ENCODE data around the gene LRRK2.
"Not testable (repeated sequence)": the region's sequence is repeated elsewhere in the genome, so short reads cannot be mapped to it uniquely, and the experiment has no call there.

Gene LRRK2

DNA sequence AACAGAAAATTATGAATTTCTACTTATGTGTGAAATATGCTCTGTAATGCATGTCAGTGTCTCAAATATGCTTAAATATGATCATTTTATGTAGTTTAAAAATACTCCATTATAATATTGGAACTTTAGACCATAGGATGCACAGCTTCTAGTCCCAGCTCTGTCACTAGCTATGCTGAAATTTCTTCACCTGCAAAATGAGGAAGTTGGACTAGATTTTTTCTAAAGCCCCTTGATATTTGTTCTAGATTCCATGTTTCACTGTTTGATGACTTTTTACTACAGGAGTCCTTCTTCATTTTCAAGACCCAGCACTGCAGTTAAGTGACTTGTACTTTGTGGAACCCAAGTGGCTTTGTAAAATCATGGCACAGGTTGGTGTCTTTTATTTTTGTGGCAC lies 90.1 kb downstream of the LRRK2 start:
- no peak for DNase-seq (ENCODE audit: low spot score)

DNA sequence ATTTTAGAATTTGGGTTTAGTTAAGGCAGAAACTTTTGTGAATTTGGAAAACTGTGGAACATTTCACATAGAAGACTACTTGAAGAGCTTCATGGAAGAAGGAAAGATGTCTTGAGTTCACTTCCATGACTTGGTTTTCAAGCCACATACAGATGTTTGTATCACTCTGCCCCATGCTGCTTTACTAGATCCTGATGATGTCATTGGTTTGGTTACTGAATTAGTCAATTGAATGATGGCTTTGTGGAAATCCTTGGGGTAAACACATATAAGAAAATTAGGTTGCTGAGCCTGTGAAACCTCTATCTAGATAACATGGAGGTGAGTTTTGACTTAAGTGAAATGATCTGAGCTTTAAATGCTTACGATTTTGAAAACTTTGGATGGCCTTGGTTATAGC lies 90.6 kb downstream of the LRRK2 start:
- DNase-seq (ENCODE audit: low spot score) = no peak

DNA sequence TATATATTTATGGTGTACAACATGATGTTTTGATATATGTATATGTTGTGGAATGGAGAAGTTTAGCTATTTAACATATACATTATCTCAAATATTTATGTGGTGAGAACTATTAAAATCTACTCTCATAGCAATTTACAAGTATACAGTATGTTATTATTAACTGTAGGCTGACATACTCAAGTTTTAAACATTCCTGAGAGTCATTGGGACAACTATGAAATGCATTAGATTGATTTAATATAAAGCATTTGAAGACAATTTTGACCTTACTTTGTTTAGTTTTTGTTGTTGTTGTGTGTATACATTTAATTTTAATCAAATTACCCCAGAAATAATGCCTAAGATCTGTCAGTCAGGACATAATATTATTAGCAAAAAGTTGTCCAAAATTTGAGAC lies 99.5 kb downstream of the LRRK2 start:
- no peak for DNase-seq (ENCODE audit: low spot score)

DNA sequence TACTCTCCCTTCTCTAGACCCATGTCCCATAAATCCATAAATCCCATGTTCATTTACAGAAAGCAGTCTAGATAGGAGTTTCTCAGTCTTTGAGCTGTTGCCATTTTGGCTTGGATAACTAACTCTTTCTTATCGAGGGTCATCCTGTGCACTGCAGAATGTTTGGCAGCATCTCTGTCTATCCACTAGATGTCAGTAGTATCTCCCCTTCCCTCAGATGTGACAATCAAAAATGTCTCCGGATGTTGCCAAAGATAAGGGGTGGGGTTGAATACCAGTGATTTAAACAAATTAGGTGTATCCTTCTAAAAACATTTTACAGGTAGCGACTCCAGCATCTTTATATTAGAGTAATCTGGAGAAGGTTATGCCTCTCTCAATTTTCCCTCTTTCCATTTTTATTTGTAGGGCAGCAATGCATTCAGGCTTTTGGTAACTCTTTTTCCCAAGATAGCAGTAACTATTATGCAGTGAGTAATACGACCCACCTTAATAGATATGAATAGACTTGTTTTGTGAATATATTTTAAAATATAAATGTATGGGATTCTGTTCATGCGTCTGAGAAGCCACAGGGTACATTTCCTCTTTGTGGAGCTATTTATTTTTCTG lies 100.7 kb downstream of the LRRK2 start:
- DNase-seq (ENCODE audit: low spot score) = no peak

DNA sequence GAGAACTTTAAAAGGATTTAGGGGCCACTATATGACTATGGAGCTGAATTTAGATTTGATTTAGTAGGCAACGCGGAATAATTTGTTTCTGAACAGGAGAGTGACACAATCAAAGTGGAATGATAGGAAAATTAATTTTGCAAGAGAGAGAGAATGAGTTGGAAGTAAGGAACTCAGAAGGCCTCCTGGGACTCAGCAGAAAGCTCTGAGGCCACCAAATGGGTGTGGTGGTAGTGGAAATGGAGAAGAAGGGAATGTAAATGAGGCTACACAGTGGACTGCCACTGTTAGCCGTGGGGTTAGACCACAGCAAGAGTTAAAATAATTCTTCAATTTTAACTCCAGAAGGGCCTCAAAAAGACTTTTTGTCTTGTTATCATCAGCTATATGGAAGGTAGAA lies 102.7 kb downstream of the LRRK2 start:
- no peak for DNase-seq (ENCODE audit: low spot score)

DNA sequence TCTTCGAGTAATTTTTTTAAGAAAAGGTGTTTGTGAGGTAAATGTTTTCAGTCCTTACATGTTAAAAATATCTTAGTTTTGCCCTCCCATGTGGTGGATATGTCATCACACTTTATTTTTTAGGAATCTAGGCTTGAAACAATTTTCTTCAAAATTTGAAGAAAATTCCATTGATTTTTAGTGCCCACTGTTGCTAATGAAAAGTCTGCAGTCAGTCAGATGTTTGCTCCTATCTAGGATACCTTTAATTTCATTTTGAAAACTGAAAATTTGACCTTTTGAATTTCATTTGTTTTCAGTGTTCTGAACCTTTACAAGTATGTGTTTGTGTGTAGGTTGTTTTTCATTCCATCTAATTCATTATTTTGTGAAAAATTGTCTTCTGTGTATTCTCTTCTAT lies 105.4 kb downstream of the LRRK2 start:
- no peak for DNase-seq (ENCODE audit: low spot score)

DNA sequence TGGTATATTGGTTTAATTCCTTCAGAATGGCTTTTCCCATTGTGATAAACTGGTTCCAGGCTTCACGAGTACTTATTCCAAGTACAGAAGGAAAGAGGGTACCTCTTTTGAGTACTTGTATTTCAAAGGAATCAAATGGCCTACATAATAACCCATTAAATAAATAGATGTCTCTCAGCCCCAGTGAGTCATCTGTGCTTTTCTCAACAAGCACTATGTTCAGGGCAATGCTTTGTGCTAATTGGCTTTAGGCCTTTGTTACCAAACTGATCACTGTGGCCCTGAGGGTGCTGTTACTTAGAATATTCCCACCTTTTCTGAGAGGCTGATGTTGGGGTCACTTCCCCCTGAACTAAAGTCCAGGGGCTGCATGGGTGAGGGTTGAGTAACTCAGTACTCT lies 107.1 kb downstream of the LRRK2 start:
- no peak for DNase-seq (ENCODE audit: low spot score)

DNA sequence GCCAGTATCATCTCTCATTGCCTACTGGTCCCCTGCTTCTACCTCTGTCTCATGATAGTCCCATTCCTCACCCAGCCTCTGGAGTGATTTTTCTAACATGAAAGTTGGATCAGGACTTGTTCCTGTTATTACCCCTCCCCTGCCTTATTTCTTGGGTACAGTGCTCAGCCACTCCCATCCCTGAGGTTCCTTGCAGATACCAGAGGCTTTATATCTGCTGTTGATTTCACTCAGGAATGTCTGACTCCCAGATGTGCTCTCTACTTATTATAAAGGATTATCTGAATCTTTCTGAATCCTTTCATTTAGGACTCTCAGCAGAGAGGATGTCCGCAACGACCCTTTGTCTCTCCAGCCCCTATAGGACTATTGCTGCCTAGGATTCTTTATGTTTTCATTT lies 111.2 kb downstream of the LRRK2 start:
- no peak for DNase-seq (ENCODE audit: low spot score)

DNA sequence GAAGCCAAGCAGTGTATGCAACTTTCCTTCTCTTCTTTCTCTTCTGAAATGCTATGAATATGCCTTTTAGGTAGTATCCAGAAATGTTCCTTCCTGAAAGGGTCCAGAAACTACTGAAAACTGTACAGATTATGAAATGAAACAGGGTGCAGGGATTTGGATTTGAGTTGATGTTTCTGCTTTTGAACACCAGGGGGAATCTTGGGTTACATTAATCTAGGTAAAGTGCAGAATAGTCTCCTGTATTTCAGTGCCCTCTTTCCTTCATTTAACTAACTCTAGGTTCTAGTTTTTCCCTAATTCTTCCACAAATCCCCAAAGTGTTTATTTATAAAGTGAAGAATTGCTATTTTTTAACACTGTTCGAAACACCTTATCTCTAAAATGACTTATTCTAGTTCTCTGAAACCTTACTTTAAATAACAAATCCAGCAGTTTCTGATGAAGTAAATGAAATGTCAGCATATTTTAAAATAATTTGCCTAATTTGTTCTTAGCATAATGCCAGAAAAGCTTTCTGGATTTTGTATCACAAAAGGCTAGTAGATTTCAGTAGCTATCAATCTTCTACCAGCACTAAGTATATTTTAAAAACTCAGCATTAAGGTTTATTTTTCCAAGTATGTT lies 111.9 kb downstream of the LRRK2 start:
- DNase-seq (ENCODE audit: low spot score) = no peak

DNA sequence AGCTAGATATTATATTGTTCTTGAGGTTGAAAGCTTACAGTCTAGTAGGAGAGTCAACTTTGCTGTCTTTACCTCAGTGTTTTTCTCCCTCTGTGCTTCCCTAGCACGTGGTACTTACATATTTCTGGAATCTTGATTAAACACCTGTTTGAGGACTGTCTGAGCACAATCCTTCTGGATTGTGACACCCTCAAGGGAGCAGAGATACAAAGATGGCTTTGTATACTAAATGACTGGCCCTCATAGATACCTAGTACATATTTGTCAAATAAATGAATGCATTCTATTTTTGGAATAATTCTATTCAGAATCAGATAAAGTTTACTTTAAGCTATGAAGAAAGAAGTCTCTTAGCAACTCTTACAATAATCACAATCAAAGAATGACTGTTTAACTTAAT lies 113.3 kb downstream of the LRRK2 start:
- no peak for DNase-seq (ENCODE audit: low spot score)

DNA sequence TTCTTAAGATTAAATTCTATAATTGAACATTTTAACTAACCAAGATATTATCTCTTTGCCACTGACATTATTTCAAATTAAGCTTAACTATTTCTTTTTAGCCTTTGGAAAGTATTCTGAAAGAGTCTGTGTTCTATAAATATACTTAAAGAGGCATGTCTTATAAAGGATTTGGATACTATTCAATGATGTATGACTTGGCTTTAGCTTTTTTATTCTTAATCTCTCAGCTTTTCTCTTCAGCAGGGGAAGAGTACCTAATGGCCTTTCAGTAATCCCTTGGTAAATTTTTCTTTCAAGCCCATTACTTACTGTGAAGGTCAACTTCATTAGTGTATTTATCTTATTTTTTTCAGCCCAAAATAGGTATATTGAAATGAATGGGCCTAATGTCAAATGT lies 113.8 kb downstream of the LRRK2 start:
- DNase-seq (ENCODE audit: low spot score) = no peak

DNA sequence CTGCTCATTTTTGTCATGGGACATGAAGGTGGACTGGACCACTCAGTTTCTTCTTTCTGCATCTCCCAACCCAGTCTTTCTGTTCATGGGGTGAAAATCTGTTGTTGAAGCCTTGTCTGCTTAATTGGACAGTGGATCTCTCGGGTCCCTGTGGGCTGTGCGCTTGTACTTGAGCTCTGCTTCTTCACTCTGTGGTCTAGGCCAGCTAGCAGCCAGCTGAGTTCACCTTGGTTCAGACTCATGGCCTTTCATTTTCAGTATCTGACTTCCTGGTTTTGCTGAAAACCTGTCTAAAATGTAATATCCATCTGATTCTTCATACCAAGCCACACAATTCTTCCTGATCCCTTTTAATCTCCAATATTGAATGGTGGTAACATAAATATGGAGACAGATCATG lies 117.2 kb downstream of the LRRK2 start:
- DNase-seq (ENCODE audit: low spot score) = no peak

DNA sequence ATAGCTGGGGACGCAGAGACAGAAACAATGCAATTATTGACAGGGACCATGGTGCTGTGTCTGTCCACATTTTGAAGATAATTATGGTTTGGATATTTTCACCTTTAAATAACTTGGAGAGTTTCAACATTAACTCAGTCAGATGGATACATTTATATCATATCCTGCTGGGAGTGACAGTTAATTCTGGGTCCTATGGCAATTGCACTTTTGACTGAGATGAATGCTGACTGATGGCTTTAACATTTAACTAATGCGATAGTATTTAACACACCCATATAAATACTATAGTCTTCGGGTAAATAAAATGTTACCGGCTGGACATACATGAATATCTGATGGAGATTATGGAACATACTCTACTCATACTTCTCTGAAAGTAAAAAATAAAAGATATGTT lies 118.3 kb downstream of the LRRK2 start:
- DNase-seq (ENCODE audit: low spot score) = no peak

DNA sequence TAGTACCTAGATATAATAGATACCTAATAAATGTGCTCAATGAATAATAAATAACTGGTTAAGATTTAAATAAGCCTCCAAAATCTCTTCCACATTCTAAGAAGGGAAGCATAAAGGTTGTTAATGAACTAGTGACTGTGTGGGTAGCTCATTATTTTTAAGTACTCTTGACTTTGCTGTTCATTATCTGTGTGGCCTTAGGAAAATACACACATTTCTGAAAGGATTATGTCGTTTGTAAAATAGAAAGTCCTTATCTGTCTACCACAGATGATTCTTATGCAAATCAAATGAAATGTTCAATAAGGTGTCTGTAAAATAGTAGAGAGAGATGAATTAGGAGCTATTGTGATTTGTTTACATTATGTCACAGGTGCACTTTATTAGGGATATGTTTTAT lies 119.5 kb downstream of the LRRK2 start:
- DNase-seq (ENCODE audit: low spot score) = no peak

DNA sequence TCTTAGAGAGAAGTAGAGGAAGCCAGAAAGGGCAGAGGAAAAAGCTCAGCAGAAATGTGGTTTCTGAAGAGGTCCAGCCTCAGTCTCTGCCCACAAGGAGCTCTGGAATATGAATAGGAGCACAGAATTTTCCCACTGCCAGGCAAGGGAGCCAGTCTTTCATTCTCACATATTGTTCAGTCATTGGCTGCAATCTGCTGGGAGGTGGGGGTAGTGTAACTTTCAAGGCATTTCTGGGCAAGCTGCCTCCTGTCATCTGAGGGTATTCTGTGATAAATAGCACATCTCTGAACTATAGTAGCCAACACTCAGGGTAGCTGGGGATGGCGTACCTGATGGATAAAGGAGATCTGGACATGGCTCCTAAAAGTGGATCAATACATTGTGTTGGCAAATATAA lies 127.2 kb downstream of the LRRK2 start:
- no peak for DNase-seq (ENCODE audit: low spot score)

DNA sequence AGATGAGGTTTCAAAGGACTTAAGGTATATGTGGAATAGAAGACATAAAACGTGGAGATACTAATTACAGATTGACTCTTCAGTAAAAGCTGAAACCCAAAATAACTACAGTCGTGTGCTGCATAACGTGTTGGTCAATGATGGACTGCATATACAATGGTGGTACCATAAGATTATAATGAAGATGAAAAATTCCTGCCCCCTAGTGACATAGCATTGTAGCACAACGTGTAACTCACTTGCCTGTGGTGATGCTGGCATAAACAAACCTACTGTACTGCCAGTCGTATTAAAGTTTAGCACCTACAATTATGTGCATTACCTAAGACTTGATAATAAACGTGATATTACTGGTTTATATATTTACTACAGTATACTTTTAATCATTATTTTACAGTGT lies 150.3 kb downstream of the LRRK2 start:
- no peak for DNase-seq (ENCODE audit: low spot score)

DNA sequence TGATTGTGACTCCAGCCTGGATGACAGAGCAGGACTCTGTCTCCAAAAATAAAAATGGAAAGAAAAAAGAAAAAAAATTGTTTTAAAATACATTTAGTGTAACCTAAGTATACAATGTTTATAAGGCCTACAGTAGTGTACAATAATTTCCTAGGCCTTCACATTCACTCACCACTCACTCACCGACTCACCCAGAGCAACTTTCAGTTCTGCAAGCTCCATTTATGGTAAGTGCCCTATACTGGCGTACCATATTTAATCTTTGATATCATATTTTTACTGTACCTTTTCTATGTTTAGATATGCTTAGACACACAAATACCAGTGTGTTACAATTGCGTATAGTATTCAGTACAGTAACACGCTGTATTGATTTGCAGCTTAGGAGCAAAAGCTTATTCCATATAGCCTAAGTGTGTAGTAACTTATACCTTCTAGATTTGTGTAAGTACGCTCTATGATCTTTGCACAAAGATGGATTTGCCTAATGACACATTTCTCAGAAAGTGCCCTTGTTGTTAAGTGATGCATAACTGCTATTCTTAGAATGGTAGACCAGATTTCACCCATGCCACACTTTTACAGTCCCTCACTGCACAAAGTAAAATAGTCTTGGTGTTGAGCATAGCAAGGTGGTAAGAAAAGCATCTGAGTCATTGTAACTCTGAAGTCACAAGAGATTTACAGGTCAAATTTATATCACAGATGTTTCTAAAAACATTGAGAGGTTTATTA lies 151.9 kb downstream of the LRRK2 start:
- no peak for DNase-seq (ENCODE audit: low spot score)

DNA sequence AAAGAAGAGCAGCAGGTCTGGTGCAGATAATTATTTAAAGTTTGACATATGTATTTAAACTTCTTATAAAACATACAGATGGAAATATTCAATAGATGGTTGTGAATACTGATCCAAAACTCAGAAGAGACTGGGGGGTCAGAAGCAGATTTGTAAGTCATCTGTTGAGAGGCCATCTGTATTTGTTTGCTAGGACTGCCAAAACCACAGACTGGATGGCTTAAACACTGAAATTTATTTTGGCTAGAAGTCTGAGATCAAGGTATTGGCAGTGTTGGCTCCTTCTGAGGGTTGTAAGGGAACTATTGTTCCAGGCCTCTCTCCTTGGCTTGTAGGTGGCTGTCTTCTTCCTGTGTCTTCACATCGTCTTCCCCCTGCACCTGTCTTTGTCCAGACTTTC lies 153.9 kb downstream of the LRRK2 start:
- no peak for DNase-seq (ENCODE audit: low spot score)

DNA sequence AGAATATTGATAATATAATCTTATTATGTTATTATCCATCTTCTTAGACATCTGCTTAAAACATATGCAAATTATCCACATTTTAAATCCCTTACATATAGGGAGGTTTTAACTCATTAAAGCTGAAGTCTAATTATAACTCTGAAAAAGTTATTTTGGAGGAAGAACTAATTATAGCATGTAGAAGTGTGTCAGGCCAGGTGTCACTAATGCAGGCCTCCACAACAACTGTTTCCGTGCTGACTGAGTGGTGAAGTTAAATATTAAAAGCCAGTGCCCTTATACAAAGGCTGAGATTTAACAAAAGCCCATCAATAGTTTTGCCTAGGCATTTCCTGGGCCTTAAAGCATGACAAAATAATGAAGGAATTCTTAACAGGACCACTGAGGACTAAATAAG lies 157.4 kb downstream of the LRRK2 start:
- no peak for DNase-seq (ENCODE audit: low spot score)

DNA sequence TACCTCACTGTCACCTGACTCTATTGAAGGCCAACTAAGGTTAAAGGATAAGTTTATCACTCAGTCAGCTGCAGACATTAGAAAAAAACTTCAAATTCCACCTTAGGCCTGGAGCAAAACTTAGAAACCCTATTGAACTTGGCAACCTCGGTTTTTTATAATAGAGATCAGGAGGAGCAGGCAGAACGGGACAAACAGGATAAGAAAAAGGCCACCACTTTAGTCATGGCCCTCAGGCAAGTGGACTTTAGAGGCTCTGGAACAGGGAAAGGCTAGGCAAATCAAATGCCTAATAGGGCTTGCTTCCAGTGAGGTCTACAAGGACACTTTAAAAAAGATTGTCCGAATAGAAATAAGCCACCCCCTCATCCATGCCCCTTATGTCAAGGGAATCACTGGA lies 162.5 kb downstream of the LRRK2 start:
- not testable (repeated sequence) for DNase-seq (ENCODE audit: low spot score)

DNA sequence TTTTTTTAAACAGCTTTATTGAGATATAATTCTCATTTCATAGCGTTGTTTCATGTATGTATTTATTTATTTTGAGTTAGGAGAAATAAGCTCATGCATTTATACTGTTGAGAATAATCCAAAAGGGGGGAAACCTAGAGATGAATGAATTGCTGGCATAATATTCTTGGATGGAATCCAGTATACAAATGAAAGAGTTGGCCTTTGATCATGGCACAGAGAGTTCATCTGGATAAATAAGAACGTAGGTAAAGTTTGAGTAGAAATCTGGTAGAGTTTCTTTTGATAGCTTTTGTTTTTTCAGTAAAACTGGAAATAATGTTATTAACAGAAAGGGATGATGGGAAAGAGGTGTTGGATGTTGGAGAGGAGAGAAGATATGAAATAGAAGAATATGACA lies 166.2 kb downstream of the LRRK2 start:
- DNase-seq (ENCODE audit: low spot score) = no peak

DNA sequence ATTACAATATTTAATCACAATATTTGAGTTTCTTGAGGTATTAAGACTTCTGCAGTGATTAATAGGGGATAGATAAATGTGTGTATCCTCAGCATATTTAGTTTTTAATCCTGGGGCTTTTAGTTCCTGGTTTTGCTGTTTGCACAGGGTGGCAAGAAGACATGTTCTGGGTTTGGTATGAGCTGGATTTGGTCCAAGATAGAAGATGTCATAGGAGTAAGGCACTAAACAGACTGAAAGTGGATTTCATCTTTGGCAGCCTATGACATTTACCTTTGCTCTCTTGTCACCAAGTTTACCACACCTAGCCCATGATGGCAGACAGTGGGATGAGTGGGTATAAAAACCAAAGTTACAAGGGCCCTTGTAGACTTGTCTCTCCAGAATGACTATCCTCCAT lies 168.2 kb downstream of the LRRK2 start:
- no peak for DNase-seq (ENCODE audit: low spot score)

DNA sequence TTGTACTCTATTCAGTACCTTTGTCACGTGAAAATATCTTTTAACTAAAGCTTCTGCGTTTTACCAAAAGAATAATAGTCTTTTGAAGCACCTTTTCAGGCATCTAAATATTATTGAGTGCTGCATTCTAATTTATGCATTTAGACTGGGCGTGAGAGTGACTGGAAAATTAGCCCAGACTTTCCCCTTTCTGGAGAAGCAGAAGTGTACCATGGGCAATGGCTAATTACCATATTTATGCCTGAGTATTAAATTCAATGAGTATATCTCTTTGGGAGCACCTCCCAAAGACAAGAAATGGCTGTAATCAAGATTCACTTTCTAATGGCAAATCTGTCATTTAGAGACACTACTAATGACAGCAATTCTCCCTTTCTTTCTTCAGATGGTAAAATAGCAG lies 174.9 kb downstream of the LRRK2 start:
- no peak for DNase-seq (ENCODE audit: low spot score)

DNA sequence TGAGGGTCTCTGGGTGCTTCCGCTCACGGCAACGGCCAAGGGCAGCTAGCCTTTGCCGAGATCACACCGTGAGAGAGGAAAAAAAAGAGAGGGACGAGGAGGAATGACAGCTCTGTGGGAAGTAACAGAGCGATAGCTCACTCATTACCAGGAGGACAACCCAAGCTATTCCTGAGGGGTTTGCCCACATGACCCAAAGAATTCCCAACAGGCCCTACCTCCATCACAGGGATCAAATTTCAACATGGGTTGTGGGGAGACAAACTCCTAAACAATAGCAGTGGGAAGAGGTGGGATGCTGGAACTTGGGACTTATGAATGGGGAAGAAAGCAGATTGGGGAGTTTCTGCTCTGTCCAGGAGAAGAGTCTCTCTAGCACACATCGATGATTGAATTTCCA lies 180.6 kb downstream of the LRRK2 start:
- DNase-seq (ENCODE audit: low spot score) = no peak

Data from hematopoietic multipotent progenitor cell treated with erythropoietin and hydrocortisone succinate and interleukin-3 and kit ligand, for 17 days (in vitro differentiated cells).